HG03060 (cell line): Measurements from ENCODE around the gene TNFRSF8.

Experiments
- ATAC-seq: cut with Tn5 transposase; IDR thresholded peaks from one replicate; pipeline ENCODE4 v1.9.1; 2021; ENCODE audit warnings: low read depth, moderate number of reproducible peaks; ENCODE audit not compliant: unreplicated experiment

Gene TNFRSF8

GRCh38 chr1:12059722-12060464 lies 3.2 kb upstream of the TNFRSF8 start:
- no peak for ATAC-seq

DNA sequence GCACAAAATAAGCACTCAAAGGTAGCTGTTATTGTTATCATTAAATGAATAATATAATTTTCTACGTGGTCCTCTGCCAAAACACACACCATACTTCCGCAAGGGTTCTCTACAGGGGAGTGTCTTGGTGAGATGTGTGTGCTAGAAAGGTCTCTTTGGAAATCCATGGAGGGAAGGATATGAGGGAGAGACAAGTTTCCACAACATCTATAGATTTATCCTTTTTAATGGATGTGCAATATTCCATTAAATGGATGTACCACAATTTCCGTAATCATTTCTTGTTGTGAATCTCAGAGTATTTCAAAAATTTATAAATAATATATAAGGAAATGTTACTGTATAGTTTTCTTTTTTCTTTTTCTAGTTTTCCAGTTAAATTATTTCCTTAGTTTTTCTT lies 2.6 kb upstream of the TNFRSF8 start:
- no peak for ATAC-seq

- no peak for ATAC-seq
These were observed 1.2 kb downstream of the TNFRSF8 start for GRCh38 chr1:12064073-12064969.

- no peak for ATAC-seq
These were observed 2.8 kb downstream of the TNFRSF8 start for GRCh38 chr1:12065872-12066271.

DNA sequence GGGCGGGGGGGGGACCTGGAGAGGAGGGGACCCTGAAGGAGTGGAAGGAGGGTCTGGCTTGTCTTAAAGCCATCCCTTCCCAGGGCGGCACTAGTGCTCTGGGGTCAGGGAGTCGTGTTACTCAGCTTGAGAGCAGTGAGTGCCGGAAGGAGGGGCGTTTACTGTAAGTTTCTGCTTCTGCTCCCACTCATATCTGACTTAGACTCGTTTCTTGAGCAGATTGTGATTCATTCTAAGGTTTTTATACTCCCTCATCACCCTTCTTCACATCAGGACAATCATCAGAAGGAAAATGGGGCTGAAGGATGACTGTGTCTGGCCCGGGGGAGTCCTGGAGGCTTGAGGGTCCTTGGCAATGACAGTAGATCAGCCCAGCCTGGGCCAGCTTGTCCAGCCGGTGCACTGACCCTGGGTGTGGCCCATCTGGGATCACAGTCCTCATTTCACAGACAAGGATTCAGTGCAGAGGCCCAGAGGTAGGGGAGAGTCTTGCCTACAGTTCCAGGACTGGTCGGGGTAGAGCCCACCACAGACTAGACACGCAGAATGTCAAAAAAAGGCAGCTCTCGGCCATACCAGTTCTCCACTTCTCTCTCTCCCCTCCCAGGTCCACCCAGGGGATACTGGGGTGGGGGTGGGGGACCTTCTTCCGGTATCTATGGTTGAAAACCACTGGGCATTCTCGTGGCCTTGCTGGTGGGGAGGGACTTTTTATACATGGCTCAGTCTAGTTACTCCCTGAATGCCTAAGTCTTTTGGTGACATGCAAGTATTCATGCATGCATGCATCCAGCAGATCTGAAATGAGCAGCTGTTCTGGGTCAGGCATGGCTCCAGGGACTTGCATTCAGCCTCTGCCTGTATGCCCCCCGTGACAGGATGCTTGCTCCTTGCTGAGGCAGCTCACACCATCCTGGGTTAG lies 5.1 kb downstream of the TNFRSF8 start:
- peak; percentile 50 for ATAC-seq

DNA sequence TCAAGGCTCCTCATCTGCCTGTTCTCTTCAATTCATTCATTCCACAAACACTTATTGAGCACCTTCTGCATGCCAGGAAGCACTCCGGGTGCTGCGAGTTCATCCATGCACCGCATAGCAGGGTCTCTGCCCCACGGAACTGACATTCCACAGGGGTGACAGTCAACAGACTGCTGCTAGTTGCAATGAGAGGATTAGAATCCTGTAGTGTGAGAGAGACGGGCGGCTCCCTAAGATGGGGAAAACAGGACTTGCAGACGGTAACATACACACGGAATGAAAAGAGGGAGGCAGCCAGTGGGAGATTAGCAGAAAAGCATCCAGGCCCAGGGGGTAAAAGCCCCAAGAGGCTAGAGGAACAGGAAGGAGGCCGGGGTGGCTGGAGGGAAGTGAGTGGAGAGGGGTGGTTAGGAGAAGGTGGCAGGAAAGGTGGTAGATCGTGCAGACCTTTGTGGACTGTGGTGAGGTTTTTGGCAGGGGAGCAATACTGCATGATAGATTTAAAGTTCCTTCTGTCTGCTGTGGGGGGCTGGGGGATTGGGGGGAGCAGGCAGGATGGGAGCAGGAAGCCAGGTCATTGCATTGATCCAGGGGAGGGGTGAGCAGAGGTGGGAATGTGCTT lies 6.6 kb downstream of the TNFRSF8 start:
- ATAC-seq, result no peak

DNA sequence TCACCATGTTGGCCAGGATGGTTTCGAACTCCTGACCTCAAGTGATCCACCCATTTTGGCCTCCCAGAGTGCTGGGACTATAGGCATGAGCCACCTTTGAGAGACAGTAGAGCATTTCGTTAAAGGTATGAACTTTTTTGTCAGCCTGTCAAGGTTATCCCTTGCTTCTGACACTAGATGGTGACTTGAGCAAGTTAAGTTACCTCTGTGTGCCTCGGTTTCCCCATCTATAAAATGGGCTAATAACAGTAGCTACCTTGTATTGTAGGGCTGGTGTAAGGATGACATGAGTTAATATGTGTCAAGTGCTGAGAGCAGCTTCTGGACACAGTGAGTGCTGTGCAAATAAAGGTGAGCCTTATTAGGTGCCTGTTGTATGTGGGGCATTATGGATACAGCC lies 8.8 kb downstream of the TNFRSF8 start:
- no peak for ATAC-seq

DNA sequence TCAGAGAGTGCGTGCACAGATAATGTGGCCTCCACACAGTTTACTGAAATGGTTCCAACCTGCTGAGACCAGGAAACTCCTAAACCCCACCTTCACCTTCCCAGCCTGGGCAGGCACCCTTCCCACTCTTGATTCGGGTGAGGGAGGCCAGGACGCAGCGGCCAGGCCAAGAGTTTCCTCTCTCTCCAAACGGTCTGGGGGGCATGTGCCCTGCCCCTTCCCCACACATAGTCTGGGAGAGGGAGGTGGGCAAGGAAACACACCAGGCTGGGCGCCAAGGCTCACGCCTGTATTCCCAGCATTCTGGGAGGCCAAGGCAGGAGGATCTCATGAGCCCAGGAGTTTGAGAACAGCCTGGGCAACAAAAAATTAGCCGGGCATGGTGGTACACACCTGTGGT lies 9.6 kb downstream of the TNFRSF8 start:
- ATAC-seq, result no peak

GRCh38 chr1:12073796-12074195 lies 10.7 kb downstream of the TNFRSF8 start:
- no peak for ATAC-seq

DNA sequence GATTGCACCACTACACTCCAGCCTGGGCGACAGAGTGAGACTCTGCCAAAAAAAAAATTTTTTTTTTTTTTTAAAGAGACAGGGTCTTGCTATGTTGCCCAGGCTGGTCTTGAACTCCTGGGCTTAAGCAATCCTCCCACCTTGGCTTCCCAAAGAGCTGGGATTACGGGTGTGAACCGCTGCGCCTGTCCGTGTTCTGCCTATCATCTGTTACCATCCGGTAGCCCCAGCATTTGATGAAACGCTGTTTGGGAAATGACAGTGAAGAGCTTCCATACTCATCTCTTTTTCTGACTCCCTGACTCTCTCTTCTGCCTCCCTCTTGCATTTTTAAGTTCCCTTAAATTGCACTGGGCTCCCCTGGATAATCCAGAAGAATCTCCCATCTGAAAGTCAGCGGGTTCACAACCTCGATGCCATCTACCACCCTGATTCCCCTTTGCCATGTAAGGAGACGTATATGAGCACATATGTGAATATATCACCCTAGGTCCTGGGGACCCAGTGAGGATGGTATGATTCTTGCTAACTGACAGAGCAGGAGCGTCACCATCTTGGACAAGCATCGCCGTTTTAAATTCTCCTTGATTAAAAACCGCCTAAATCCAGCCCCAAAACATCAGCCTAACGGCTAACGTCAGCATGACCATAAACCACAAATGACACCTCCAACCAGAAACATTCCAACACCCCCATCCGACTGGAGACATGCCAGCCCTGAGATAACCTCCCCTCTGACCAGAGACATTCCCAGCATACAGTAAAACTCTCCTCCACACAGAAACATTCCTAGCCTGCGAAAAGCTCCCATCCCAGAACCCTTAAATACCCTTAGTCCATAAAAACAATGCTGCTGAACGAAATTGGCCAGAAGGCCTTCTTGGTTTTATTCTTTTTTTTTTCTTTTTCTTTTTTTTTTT lies 12.4 kb downstream of the TNFRSF8 start:
- ATAC-seq, result no peak

DNA sequence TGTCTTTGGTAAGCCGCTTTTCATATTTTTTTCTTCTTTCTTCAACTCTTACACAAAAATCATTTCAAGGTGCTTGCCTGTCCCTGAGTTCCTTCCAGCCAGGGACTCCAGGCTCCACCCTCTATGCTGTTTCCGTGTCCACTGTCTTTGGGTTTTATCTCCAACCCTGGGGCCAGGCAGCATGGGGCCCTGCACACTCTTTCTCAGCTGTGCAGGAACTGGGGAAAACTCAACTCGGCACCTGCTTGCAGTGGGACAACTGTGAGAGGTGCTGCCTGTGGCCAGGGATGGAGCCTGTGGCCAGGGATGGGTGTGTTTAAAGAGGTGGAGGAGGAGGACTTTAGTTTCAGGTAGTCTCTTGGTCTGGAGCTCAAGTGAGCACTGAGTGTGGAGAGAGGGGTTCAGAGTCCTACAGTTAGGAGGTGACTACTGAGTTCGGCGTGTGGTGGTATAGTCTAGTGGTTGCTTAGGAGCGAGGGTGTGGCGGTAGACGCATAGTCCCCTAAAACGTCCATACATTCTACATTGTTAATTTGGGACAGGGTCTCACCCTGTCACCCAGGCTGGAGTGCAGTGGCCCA lies 13.4 kb downstream of the TNFRSF8 start:
- no peak for ATAC-seq

- no peak for ATAC-seq
These were observed 15.5 kb downstream of the TNFRSF8 start for GRCh38 chr1:12078575-12078937.

GRCh38 chr1:12078938-12079861 lies 16.1 kb downstream of the TNFRSF8 start:
- ATAC-seq, result no peak

DNA sequence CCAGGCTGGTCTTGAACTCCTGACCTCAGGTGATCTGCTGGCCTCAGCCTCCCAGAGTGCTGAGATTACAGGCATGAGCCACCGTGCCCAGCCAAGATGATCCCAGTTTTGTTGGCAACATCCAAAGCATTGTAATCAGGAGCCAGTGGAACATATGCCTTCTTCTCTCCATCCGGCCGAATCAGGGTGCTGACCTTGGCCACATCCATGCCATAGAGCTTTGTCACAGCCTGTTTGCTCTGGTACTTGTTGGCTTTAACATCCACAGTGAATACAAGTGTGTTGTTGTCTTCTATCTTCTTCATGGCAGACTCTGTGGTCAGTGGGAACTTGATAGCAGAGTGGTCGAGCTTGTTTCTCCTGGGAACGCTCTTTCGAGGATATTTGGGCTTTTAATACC lies 17.1 kb downstream of the TNFRSF8 start:
- no peak for ATAC-seq

DNA sequence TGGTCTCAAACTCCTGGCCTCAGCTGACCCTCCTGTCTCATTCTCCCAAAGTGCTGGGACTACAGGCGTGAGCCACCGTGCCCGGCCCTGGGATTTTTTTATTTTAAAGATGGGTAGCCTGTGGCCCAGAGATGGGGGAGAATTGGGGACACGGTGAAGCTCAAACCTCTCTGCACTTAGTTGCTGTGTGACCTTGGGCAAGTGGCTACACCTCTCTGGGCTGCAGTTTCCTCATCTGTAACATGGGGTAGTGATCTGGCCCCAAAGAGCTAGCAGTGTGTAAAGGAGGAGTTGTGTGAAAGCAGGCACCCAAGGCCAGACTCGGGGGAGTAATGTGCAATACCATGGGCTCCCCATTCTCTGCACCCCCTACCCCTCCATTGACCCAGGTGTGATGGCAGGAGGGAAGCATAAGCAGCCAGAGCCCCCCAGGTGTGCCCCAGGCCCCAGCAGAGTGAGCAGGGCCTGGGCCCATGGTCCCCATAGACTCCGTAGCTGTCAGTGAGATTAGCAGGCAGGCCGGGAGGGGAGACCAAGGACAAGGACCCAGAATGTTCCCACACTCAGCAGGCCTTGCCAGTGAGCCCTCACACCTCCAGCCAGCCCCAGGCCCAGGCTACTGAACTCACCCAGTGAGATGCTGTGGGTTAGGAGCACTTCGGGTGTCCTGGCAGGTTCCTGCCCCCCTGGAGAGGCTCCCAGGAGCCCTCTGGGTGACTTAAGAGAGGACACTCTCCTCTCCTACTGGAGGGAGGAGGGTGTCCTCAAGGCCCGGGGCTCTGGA lies 17.9 kb downstream of the TNFRSF8 start:
- ATAC-seq, result no peak

- ATAC-seq, result no peak
These were observed 18.7 kb downstream of the TNFRSF8 start for GRCh38 chr1:12081648-12082396.
